ENCODE measurements around the gene FAM13A.

Gene FAM13A

DNA sequence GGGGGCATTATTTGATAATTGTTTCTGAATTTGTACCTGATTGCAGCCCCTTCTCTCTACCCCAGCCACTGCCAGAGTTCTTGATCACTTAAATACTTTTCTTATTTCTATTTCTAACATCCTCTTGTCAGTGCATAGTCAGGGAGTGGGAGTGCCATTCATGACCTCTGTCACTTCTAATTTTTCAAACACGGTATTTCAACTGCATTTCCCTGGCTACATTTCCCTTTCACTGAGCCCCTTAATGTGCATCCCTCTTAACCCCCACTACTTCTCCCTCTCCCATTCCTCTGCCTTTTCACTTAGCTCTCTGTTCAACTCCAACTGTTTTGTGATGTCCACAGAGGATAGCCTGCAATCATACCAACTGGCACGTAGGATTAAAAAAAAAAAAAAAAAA, 231.1 kb downstream of the FAM13A start:
- peaks cover 4 to 51% (median 49%) of the 10 kb centered on the region in 5 donors for H3K4me1 ChIP-seq (ENCODE audit: control insufficient read depth in 5 of 5, insufficient read depth in 5 of 5, low read length in 5 of 5)
- peak overlapping the region; percentile 24 for H3K27ac ChIP-seq (ENCODE audit: low read depth, low read length)
- H3K9ac ChIP-seq (ENCODE audit: low read length in 5 of 5), result no peak overlapping the region
- no peak overlapping the region for H3K4me3 ChIP-seq (ENCODE audit: low read depth in 1 of 5, low read length in 5 of 5)
- H3K36me3 ChIP-seq (ENCODE audit: control insufficient read depth in 5 of 5, insufficient read depth in 5 of 5, low read length in 5 of 5), result no peaks in the 10 kb centered on the region
- H3K27me3 ChIP-seq (ENCODE audit: control insufficient read depth in 5 of 5, insufficient read depth in 4 of 5, low read length in 5 of 5), result no peaks in the 10 kb centered on the region
- H3K9me3 ChIP-seq (ENCODE audit: control insufficient read depth in 5 of 5, low read length in 5 of 5), result no peaks in the 10 kb centered on the region

DNA sequence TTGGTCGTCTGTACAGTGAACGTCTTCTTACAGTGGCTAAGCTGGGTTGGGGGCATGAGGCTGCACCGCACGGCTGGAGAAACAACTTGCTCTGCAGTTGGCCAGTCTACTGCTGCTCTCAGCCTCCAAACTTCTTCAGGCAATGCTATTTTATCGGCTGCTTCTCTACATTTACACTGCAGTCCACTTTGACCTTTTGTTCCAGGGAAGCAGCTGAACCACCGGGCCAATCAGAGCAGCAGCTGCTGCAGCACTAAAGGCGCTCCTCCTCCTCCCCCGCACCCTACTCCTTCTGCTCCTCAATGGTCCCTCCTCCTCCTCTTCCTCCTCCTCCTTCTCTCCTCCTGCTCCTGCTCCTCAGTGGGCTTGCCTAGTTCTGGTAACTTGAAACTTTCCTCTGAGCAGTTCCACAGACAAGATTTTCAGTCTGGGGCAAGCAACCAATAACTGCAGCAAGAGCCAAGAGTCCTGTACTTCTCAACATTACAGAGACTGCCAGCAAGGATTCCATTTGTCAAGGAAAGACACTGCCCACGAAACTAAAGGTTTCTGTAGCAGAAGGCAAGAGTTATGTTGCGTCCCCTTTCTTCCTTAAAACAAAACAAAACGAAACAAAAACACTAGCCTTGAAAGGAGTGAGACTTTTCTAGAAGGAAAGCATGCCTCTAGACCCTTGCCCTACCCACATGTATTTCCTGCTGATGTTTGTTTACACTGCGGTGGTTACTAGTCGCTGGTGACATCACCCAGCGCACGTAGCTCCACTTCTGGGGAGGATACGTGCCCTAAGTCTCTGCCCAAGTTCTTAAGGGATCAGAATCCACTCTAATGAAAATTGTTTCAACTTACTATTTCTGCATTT, 233.7 kb downstream of the FAM13A start:
- Histone ChIP-seq H3K4me1 (ENCODE audit: control insufficient read depth in 5 of 5, insufficient read depth in 5 of 5, low read length in 5 of 5) (peaks cover 3 to 52% (median 47%) of the 10 kb centered on the region in 5 donors), H3K9me3 (ENCODE audit: control insufficient read depth in 5 of 5, low read length in 5 of 5) (no peaks in the 10 kb centered on the region), H3K9ac (ENCODE audit: low read length in 5 of 5) (peak overlapping the region; percentile 65 to 90 (median 76)), H3K4me3 (ENCODE audit: low read depth in 1 of 5, low read length in 5 of 5) (peak overlapping the region; percentile 80 to 96 (median 92)), H3K36me3 (ENCODE audit: control insufficient read depth in 5 of 5, insufficient read depth in 5 of 5, low read length in 5 of 5) (no peaks in the 10 kb centered on the region), H3K27me3 (ENCODE audit: control insufficient read depth in 5 of 5, insufficient read depth in 4 of 5, low read length in 5 of 5) (no peaks in the 10 kb centered on the region), H3K27ac (ENCODE audit: low read depth, low read length) (peak overlapping the region; percentile 96)

DNA sequence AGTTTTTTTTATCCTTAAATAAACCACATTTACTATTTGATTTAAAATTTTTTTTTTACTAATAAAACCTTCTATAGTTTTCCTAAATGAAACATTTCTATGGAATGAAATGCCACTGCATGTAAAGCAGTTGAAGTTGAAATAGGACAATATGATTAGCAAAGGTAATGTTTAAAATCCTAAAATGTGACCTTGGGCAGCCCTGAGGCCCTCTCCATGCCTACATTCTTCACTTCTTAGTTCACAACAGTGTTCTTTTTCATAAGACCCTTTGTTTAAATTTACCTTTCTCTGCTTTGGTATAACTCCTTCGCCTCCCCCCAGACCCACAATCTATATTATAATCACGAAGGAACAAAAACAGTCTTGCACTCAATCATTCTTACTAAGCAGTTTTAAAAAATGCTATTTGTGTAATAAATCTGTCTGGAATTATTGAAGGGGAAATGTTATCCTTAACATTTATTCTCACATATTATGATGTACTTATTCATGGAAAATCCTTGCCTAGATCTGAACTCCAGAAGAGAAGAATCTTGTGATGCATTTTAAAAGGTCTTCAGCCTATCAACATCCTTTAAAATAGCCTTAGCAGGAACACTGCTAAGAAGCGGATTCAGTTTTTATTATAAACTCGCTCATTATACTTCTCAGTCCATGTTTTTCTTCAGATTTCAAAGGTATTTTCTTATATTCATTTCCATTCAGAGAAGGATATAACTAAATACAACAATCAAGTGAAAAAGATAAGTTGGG, 234.8 kb downstream of the FAM13A start:
- Histone ChIP-seq H3K36me3 (ENCODE audit: control insufficient read depth in 5 of 5, insufficient read depth in 5 of 5, low read length in 5 of 5) (no peaks in the 10 kb centered on the region), H3K4me1 (ENCODE audit: control insufficient read depth in 5 of 5, insufficient read depth in 5 of 5, low read length in 5 of 5) (peaks cover 3 to 53% (median 47%) of the 10 kb centered on the region in 5 donors), H3K4me3 (ENCODE audit: low read depth in 1 of 5, low read length in 5 of 5) (peak overlapping the region; percentile 80 to 96 (median 92)), H3K9me3 (ENCODE audit: control insufficient read depth in 5 of 5, low read length in 5 of 5) (no peaks in the 10 kb centered on the region), H3K9ac (ENCODE audit: low read length in 5 of 5) (peak overlapping the region; percentile 65 to 90 (median 76)), H3K27ac (ENCODE audit: low read depth, low read length) (peak overlapping the region; percentile 96), H3K27me3 (ENCODE audit: control insufficient read depth in 5 of 5, insufficient read depth in 4 of 5, low read length in 5 of 5) (no peaks in the 10 kb centered on the region)

- Histone ChIP-seq H3K36me3 (ENCODE audit: control insufficient read depth in 5 of 5, insufficient read depth in 5 of 5, low read length in 5 of 5) (no peaks in the 10 kb centered on the region), H3K4me3 (ENCODE audit: low read depth in 1 of 5, low read length in 5 of 5) (peak overlapping the region; percentile 80 to 96 (median 92)), H3K27me3 (ENCODE audit: control insufficient read depth in 5 of 5, insufficient read depth in 4 of 5, low read length in 5 of 5) (no peaks in the 10 kb centered on the region), H3K27ac (ENCODE audit: low read depth, low read length) (peak overlapping the region; percentile 96), H3K9me3 (ENCODE audit: control insufficient read depth in 5 of 5, low read length in 5 of 5) (no peaks in the 10 kb centered on the region), H3K4me1 (ENCODE audit: control insufficient read depth in 5 of 5, insufficient read depth in 5 of 5, low read length in 5 of 5) (peaks cover 3 to 55% (median 45%) of the 10 kb centered on the region in 5 donors), H3K9ac (ENCODE audit: low read length in 5 of 5) (peak overlapping the region; percentile 63 to 90 (median 76))
Observed at GRCh38 chr4:88821522-88821921, 235.5 kb downstream of the FAM13A start.

- Histone ChIP-seq H3K27me3 (ENCODE audit: control insufficient read depth in 5 of 5, insufficient read depth in 4 of 5, low read length in 5 of 5) (no peaks in the 10 kb centered on the region), H3K36me3 (ENCODE audit: control insufficient read depth in 5 of 5, insufficient read depth in 5 of 5, low read length in 5 of 5) (no peaks in the 10 kb centered on the region), H3K4me1 (ENCODE audit: control insufficient read depth in 5 of 5, insufficient read depth in 5 of 5, low read length in 5 of 5) (peaks cover 3 to 56% (median 50%) of the 10 kb centered on the region in 5 donors), H3K27ac (ENCODE audit: low read depth, low read length) (peak overlapping the region; percentile 96), H3K4me3 (ENCODE audit: low read depth in 1 of 5, low read length in 5 of 5) (peak overlapping the region; percentile 80 to 96 (median 92)), H3K9me3 (ENCODE audit: control insufficient read depth in 5 of 5, low read length in 5 of 5) (no peaks in the 10 kb centered on the region), H3K9ac (ENCODE audit: low read length in 5 of 5) (peak overlapping the region; percentile 40 to 90 (median 76))
Observed at GRCh38 chr4:88820698-88821415, 236.1 kb downstream of the FAM13A start.

DNA sequence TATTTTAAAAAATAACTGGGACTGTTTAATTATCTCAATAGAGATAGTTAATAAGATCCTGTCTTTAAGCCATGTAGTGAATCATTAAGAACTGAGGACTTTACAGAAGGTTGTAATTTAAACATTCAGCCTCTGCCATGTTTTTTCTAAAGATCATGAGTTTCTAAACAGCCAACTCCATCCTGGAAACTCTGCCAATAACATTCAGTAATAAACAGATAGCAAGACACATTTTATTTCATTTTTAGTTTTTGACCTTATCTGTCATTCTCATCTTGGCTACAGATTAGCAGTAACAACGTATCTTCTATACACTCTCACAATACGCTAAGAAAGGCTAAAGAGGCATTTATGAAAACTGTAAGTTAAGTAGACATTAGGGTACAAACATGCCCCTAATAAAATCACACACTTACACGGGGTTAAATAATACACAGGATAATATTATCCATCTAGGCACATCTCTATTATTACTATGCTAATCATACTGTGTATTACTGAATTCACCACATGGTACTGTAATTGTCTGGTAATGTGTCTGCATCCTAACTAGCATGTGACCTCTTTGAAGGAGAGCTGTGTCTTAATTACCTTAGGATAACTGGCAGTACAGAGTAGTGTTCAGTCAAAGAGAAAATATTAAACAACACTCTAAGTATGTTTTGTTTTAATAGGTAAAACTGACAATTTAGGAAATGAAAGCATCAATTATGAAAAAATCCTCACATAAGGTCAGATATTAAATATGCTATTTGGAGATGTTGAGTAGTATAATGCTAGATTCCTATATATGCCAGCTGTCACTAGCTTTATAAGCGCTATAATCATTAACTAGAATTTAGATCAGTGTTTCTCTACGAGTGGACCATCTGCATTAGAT, 236.9 kb downstream of the FAM13A start:
- no peaks in the 10 kb centered on the region for H3K27me3 ChIP-seq (ENCODE audit: control insufficient read depth in 5 of 5, insufficient read depth in 4 of 5, low read length in 5 of 5)
- peak overlapping the region; percentile 96 for H3K27ac ChIP-seq (ENCODE audit: low read depth, low read length)
- H3K36me3 ChIP-seq (ENCODE audit: control insufficient read depth in 5 of 5, insufficient read depth in 5 of 5, low read length in 5 of 5), result no peaks in the 10 kb centered on the region
- peaks cover 3 to 58% (median 50%) of the 10 kb centered on the region in 5 donors for H3K4me1 ChIP-seq (ENCODE audit: control insufficient read depth in 5 of 5, insufficient read depth in 5 of 5, low read length in 5 of 5)
- peak overlapping the region; percentile 40 to 90 (median 76) for H3K9ac ChIP-seq (ENCODE audit: low read length in 5 of 5)
- peak overlapping the region; percentile 80 to 96 (median 92) for H3K4me3 ChIP-seq (ENCODE audit: low read depth in 1 of 5, low read length in 5 of 5)
- no peaks in the 10 kb centered on the region for H3K9me3 ChIP-seq (ENCODE audit: control insufficient read depth in 5 of 5, low read length in 5 of 5)

- Histone ChIP-seq H3K4me1 (ENCODE audit: control insufficient read depth in 5 of 5, insufficient read depth in 5 of 5, low read length in 5 of 5) (peaks cover 3 to 68% (median 46%) of the 10 kb centered on the region in 5 donors), H3K27me3 (ENCODE audit: control insufficient read depth in 5 of 5, insufficient read depth in 4 of 5, low read length in 5 of 5) (no peaks in the 10 kb centered on the region), H3K36me3 (ENCODE audit: control insufficient read depth in 5 of 5, insufficient read depth in 5 of 5, low read length in 5 of 5) (no peaks in the 10 kb centered on the region), H3K4me3 (ENCODE audit: low read depth in 1 of 5, low read length in 5 of 5) (peak overlapping the region; percentile 2 to 93 (median 20)), H3K9ac (ENCODE audit: low read length in 5 of 5) (peak overlapping the region in 3 of 5 donors; percentile 21 to 90 (median 27)), H3K27ac (ENCODE audit: low read depth, low read length) (peak overlapping the region; percentile 96), H3K9me3 (ENCODE audit: control insufficient read depth in 5 of 5, low read length in 5 of 5) (no peaks in the 10 kb centered on the region)
Observed at GRCh38 chr4:88818631-88819470, 238.1 kb downstream of the FAM13A start.

DNA sequence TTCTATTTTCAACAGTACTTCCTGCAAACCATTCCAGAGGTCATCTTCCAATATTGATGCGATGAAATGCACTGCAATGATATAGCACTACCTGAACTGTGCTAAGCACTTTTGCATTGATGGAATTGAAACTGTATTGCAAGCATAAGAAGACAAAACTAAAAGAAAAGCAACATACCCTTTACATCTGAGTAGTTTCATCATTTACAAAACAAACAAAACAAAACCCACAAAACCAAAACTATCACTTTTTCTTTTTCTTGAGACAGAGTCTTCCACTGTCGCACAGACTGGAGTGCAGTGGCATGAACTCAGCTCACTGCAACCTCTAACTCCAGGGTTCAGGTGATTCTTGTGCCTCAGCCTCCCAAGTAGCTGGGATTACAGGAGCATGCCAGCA, 239.2 kb downstream of the FAM13A start:
- peak overlapping the region; percentile 96 for H3K27ac ChIP-seq (ENCODE audit: low read depth, low read length)

More for the DNA sequence above, 239.2 kb downstream of the FAM13A start:
- Histone ChIP-seq H3K4me1 (ENCODE audit: control insufficient read depth in 5 of 5, insufficient read depth in 5 of 5, low read length in 5 of 5) (peaks cover 3 to 69% (median 48%) of the 10 kb centered on the region in 5 donors), H3K36me3 (ENCODE audit: control insufficient read depth in 5 of 5, insufficient read depth in 5 of 5, low read length in 5 of 5) (no peaks in the 10 kb centered on the region), H3K27me3 (ENCODE audit: control insufficient read depth in 5 of 5, insufficient read depth in 4 of 5, low read length in 5 of 5) (no peaks in the 10 kb centered on the region), H3K9ac (ENCODE audit: low read length in 5 of 5) (peak overlapping the region in 1 of 5 donors; percentile 13), H3K4me3 (ENCODE audit: low read depth in 1 of 5, low read length in 5 of 5) (no peak overlapping the region), H3K9me3 (ENCODE audit: control insufficient read depth in 5 of 5, low read length in 5 of 5) (no peaks in the 10 kb centered on the region)
